Left ventricle myocardium inferior (tissue), 1 donor: Measurements from ENCODE around the gene LRRC38. TPM values are rescaled to one million over a fixed set of nuclear protein-coding genes. Genes with fewer than 3 reads are reported as not detected.

Source experiments
- DNase-seq: peaks from one replicate; pipeline ENCODE4 v3.0.0-alpha.2; 2020
- H3K27ac ChIP-seq: fragments of 200-600 bp; replicated peaks from 2 replicates; pipeline ENCODE4 v1.8.0; 2021
- H3K27me3 ChIP-seq: fragments of 200-600 bp; 2 replicates; pipeline ENCODE4 v1.8.0; 2021; ENCODE audit warnings: low read depth
- H3K36me3 ChIP-seq: fragments of 200-600 bp; 2 replicates; pipeline ENCODE4 v1.8.0; 2021
- H3K4me1 ChIP-seq: fragments of 200-600 bp; 2 replicates; pipeline ENCODE4 v1.8.0; 2021
- H3K4me3 ChIP-seq: fragments of 200-600 bp; 2 replicates; pipeline ENCODE4 v1.8.0; 2021; ENCODE audit warnings: mild to moderate bottlenecking, moderate library complexity
- H3K9me3 ChIP-seq: fragments of 200-600 bp; replicated peaks from 2 replicates; pipeline ENCODE4 v1.8.0; 2021
- intact Hi-C: fragments of 100-400 bp; cut with micrococcal nuclease; formaldehyde crosslinking; loops from one replicate; pipeline ENCODE4 v1.11.0; 2022
- total RNA-seq: library from RNA; stranded (reverse); fragmentation: NEBNext Ultra II Directional; extraction: Animal tissue kit (Norgen Biotek cat#: 25700); gene quantifications from one replicate; pipeline ENCODE4 v1.2.1, GENCODE V29; 2021
- TF ChIP-seq, protein P1 (sequence below): fragments of 200-600 bp; IDR thresholded peaks from 2 replicates; pipeline ENCODE4 v1.8.0; 2021; ENCODE audit warnings: antibody characterized with exemption, mild to moderate bottlenecking, borderline replicate concordance
- donor health status: DM: no; HTN: yes; CAD: no; lungs with severe emphysema.

LRRC38 gene
- total RNA-seq, 1 donor from 2014 or later, result 0.30 TPM

GRCh38 chr1:13510499-13510898 lies 3.3 kb downstream of the LRRC38 start:
- H3K27me3 ChIP-seq, result peaks cover 83% of the 10 kb centered on the region
- TF ChIP-seq, protein P1, sequence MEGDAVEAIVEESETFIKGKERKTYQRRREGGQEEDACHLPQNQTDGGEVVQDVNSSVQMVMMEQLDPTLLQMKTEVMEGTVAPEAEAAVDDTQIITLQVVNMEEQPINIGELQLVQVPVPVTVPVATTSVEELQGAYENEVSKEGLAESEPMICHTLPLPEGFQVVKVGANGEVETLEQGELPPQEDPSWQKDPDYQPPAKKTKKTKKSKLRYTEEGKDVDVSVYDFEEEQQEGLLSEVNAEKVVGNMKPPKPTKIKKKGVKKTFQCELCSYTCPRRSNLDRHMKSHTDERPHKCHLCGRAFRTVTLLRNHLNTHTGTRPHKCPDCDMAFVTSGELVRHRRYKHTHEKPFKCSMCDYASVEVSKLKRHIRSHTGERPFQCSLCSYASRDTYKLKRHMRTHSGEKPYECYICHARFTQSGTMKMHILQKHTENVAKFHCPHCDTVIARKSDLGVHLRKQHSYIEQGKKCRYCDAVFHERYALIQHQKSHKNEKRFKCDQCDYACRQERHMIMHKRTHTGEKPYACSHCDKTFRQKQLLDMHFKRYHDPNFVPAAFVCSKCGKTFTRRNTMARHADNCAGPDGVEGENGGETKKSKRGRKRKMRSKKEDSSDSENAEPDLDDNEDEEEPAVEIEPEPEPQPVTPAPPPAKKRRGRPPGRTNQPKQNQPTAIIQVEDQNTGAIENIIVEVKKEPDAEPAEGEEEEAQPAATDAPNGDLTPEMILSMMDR, result no peak
- no peak overlapping the region for H3K4me3 ChIP-seq
- H3K27ac ChIP-seq, result no peak overlapping the region
- intact Hi-C loops, result no loop called here
- DNase-seq, result no peak
- no peaks in the 10 kb centered on the region for H3K36me3 ChIP-seq
- peaks cover 4% of the 10 kb centered on the region for H3K4me1 ChIP-seq
- H3K9me3 ChIP-seq, result no peaks in the 10 kb centered on the region

DNA sequence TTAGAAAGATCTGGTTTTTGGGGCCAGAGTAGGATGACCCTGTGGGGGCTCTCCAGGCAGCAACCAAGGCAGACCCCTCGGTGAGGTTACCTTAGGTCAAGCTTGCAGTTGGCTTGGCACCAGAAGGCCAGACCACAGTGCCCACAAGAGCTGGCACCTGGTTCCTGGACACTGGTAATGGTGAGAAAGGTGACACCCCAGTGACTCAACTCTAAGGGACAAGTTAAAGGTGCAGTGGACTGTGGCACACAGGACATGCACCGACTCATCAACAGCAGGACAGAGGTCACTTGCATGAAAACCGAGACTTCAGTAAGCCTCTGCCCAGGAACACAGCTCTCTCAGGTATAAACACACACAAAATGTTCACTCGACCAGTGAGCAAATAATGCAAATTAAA lies 6.7 kb downstream of the LRRC38 start:
- intact Hi-C loops, result no loop called here
- Histone ChIP-seq H3K4me3 (no peak overlapping the region), H3K4me1 (no peaks in the 10 kb centered on the region), H3K36me3 (no peaks in the 10 kb centered on the region), H3K9me3 (no peaks in the 10 kb centered on the region), H3K27ac (no peak overlapping the region), H3K27me3 (peaks cover 66% of the 10 kb centered on the region)
- DNase-seq, result no peak
- TF ChIP-seq, protein P1, result no peak

DNA sequence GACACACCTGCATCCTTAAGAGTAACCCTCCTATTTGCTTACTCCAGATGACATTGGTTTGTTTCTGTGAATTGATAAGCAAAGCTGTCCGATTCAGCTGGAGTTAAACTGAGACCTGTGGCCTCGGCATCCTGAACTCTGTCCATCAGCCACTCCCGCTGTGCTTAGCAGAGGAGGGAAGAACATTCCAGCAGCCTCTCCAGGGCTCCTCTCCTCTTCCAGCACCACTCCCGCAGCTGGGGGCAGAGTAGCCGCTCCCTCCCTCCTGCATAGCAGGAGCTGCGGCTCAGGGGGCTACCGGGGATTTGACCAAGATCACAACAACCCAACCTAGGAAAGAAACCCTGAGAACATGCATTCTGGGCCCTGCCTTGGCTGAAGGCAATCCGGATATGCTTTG lies 8.8 kb downstream of the LRRC38 start:
- H3K27ac ChIP-seq, result no peak overlapping the region
- H3K9me3 ChIP-seq, result no peaks in the 10 kb centered on the region
- TF ChIP-seq, protein P1, result no peak
- H3K36me3 ChIP-seq, result no peaks in the 10 kb centered on the region
- H3K4me3 ChIP-seq, result no peak overlapping the region
- no peak for DNase-seq
- H3K27me3 ChIP-seq, result peaks cover 47% of the 10 kb centered on the region
- no peaks in the 10 kb centered on the region for H3K4me1 ChIP-seq
- intact Hi-C loops, result no loop called here

DNA sequence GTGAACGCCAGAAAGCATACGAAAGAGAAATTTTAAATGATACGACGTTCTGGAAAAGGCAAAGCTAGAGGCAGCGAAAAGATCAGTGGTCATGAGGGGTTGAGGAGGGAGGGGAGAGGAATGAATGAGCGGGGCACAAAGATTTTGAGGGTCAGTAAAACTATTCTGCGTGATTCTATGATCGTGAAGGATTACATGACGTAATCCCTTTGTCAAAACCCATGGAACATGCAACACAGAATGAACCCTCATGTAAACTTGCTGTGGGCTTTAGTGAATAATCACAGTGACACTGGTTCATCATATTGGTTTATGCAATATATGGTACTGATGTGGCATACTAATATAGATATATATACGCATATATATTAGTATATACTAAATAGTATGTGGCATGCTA lies 13.0 kb downstream of the LRRC38 start:
- intact Hi-C loops, result no loop called here
- no peaks in the 10 kb centered on the region for H3K36me3 ChIP-seq
- H3K27ac ChIP-seq, result no peak overlapping the region
- no peak for DNase-seq
- no peak overlapping the region for H3K4me3 ChIP-seq
- TF ChIP-seq, protein P1, result no peak
- no peaks in the 10 kb centered on the region for H3K9me3 ChIP-seq
- H3K4me1 ChIP-seq, result no peaks in the 10 kb centered on the region
- peaks cover 21% of the 10 kb centered on the region for H3K27me3 ChIP-seq

DNA sequence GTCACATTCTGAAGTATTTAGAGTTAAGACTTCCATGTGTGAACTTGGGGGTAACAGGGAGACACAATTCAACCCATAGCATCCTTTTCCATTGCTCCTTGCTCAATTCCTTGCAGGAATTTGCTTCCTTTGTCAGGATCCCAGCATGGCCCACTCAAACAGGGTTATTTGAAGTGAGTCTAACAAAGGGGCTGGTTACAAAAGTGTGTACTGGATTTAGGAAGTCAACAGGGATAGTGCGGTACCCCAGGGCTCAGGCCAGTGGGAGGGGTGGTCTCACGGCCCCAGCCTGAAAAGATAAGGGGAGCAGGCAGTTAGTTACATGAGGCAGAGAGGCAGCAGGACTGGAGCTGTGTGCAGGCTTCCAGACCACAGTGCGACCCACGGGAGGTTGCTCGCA lies 14.4 kb downstream of the LRRC38 start:
- no peaks in the 10 kb centered on the region for H3K4me1 ChIP-seq
- intact Hi-C loops, result no loop called here
- peaks cover 17% of the 10 kb centered on the region for H3K27me3 ChIP-seq
- TF ChIP-seq, protein P1, result no peak
- no peaks in the 10 kb centered on the region for H3K9me3 ChIP-seq
- no peaks in the 10 kb centered on the region for H3K36me3 ChIP-seq
- no peak overlapping the region for H3K4me3 ChIP-seq
- H3K27ac ChIP-seq, result no peak overlapping the region
- no peak for DNase-seq

- no peak for DNase-seq
- H3K4me1 ChIP-seq, result no peaks in the 10 kb centered on the region
- H3K36me3 ChIP-seq, result no peaks in the 10 kb centered on the region
- TF ChIP-seq, protein P1, result no peak
- H3K4me3 ChIP-seq, result no peak overlapping the region
- intact Hi-C loops, result no loop called here
- peaks cover 14% of the 10 kb centered on the region for H3K27me3 ChIP-seq
- no peaks in the 10 kb centered on the region for H3K9me3 ChIP-seq
- no peak overlapping the region for H3K27ac ChIP-seq
These were observed 15.2 kb downstream of the LRRC38 start for GRCh38 chr1:13498553-13498952.
